Cardiac muscle cell (in vitro differentiated cells and primary cell): Measurements from ENCODE around the gene CMIP. TPM values are rescaled to one million over a fixed set of nuclear protein-coding genes. Genes with fewer than 3 reads are reported as not detected.

Experiments used
- DNase-seq, 2 donors: peaks; one replicate each; pipeline versions ENCODE4 v3.0.0 to v3.0.0-alpha.2; 2010 to 2017; ENCODE audit warnings: low read depth in 1 of 2, low spot score in 1 of 2
- H3K27ac ChIP-seq: fragments of 200-600 bp; sonication (generic); 2 replicates; pipeline ENCODE4 v1.5.1; 2016
- H3K27me3 ChIP-seq: fragments of 200-600 bp; sonication (generic); 2 replicates; pipeline ENCODE4 v1.6.0; 2016; ENCODE audit warnings: control low read depth
- H3K36me3 ChIP-seq: fragments of 200-600 bp; sonication (generic); 2 replicates; pipeline ENCODE4 v1.5.1; 2016; ENCODE audit warnings: control low read depth
- H3K4me1 ChIP-seq: fragments of 200-600 bp; sonication (generic); 2 replicates; pipeline ENCODE4 v1.8.1; 2017; ENCODE audit warnings: low read depth, mild to moderate bottlenecking, mixed run types
- H3K4me3 ChIP-seq: fragments of 200-600 bp; sonication (generic); 2 replicates; pipeline ENCODE4 v1.5.1; 2016; ENCODE audit warnings: mild to moderate bottlenecking
- H3K9me3 ChIP-seq: fragments of 200-600 bp; sonication (generic); 2 replicates; pipeline ENCODE4 v1.5.1; 2017; ENCODE audit warnings: low read depth, mild to moderate bottlenecking, control low read depth
- CTCF ChIP-seq: IDR thresholded peaks from 2 replicates; pipeline ENCODE4 v1.5.1; 2012; ENCODE audit warnings: low read depth, mild to moderate bottlenecking, low read length
- polyA plus RNA-seq: library from polyadenylated mRNA; unstranded; fragments of >200 nt; fragmentation: Nextera tagmentation; extraction: Ambion mirVana; gene quantifications from 2 replicates; pipeline ENCODE4 v1.2.1, GENCODE V29; 2016
- total RNA-seq: library from RNA; depleted of rRNA; stranded (reverse); fragments of >200 nt; gene quantifications from 2 replicates; pipeline ENCODE4 v1.2.3, GENCODE V29; 2016

Gene CMIP
- total and polyA plus RNA-seq, 2 experiments from 2014 or later, result 1.8 to 22.2 TPM

GRCh38 chr16:81623365-81624102, 178.9 kb downstream of the CMIP start:
- Histone ChIP-seq H3K27ac (no peak overlapping the region), H3K36me3 (no peaks in the 10 kb centered on the region), H3K4me1 (peaks cover 4% of the 10 kb centered on the region), H3K27me3 (no peaks in the 10 kb centered on the region), H3K9me3 (no peaks in the 10 kb centered on the region), H3K4me3 (no peak overlapping the region)
- TF ChIP-seq CTCF, result peak; percentile 61
- peak; percentile 61 to 65 for DNase-seq

GRCh38 chr16:81624403-81624759, 179.8 kb downstream of the CMIP start:
- no peak for DNase-seq
- no peak overlapping the region for H3K4me3 ChIP-seq
- no peaks in the 10 kb centered on the region for H3K9me3 ChIP-seq
- H3K36me3 ChIP-seq, result no peaks in the 10 kb centered on the region
- H3K27me3 ChIP-seq, result no peaks in the 10 kb centered on the region
- H3K27ac ChIP-seq, result no peak overlapping the region
- no peak for TF ChIP-seq CTCF
- peaks cover 4% of the 10 kb centered on the region for H3K4me1 ChIP-seq

GRCh38 chr16:81624760-81625543, 180.3 kb downstream of the CMIP start:
- Histone ChIP-seq H3K27ac (no peak overlapping the region), H3K27me3 (no peaks in the 10 kb centered on the region)

GRCh38 chr16:81625544-81626153, 181.0 kb downstream of the CMIP start:
- no peak for TF ChIP-seq CTCF
- no peaks in the 10 kb centered on the region for H3K27me3 ChIP-seq
- no peak overlapping the region for H3K4me3 ChIP-seq
- H3K36me3 ChIP-seq, result no peaks in the 10 kb centered on the region
- no peak overlapping the region for H3K27ac ChIP-seq
- H3K4me1 ChIP-seq, result peaks cover 9% of the 10 kb centered on the region
- H3K9me3 ChIP-seq, result no peaks in the 10 kb centered on the region
- no peak for DNase-seq

More at GRCh38 chr16:81624760-81625543, 180.3 kb downstream of the CMIP start:
- no peak overlapping the region for H3K4me3 ChIP-seq
- no peak for DNase-seq
- no peaks in the 10 kb centered on the region for H3K36me3 ChIP-seq
- H3K9me3 ChIP-seq, result no peaks in the 10 kb centered on the region
- TF ChIP-seq CTCF, result no peak
- peaks cover 4% of the 10 kb centered on the region for H3K4me1 ChIP-seq

GRCh38 chr16:81626181-81626674, 181.6 kb downstream of the CMIP start:
- Histone ChIP-seq H3K4me1 (peaks cover 15% of the 10 kb centered on the region), H3K27me3 (no peaks in the 10 kb centered on the region), H3K27ac (no peak overlapping the region), H3K9me3 (no peaks in the 10 kb centered on the region), H3K4me3 (no peak overlapping the region), H3K36me3 (no peaks in the 10 kb centered on the region)
- no peak for DNase-seq
- TF ChIP-seq CTCF, result no peak
